Measurements from ENCODE around the gene DAAM1. TPM values are rescaled to one million over a fixed set of nuclear protein-coding genes. Genes with fewer than 3 reads are reported as not detected.
A peak's percentile ranks its signal among the peaks of the same experiment; 100 is the strongest.

Gene DAAM1
- total RNA-seq, 1 donor, result 22.0 TPM

DNA sequence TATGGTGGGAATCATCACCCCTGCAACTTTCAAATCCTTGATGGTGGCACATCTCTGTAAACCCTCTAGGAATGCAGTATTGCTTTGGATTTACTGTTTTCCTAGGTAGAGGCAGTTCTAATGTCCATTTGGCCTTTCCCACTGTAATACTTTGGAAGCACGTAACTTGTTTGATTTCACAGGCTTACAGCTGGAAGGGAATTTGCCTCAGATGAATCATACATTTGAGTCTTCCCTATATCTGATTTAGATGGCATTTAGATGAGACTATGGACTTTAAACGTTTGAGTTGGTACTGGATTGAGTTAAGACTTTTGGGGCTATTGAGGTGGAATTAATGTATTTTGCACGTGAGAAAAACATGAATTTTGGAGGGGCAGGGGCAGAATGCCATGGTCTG lies 35.9 kb downstream of the DAAM1 start:
- H3K4me3 ChIP-seq (ENCODE audit: low read depth, low read length), result no peak overlapping the region
- no peak for DNase-seq (ENCODE audit: low read depth)
- TF ChIP-seq, protein P1, sequence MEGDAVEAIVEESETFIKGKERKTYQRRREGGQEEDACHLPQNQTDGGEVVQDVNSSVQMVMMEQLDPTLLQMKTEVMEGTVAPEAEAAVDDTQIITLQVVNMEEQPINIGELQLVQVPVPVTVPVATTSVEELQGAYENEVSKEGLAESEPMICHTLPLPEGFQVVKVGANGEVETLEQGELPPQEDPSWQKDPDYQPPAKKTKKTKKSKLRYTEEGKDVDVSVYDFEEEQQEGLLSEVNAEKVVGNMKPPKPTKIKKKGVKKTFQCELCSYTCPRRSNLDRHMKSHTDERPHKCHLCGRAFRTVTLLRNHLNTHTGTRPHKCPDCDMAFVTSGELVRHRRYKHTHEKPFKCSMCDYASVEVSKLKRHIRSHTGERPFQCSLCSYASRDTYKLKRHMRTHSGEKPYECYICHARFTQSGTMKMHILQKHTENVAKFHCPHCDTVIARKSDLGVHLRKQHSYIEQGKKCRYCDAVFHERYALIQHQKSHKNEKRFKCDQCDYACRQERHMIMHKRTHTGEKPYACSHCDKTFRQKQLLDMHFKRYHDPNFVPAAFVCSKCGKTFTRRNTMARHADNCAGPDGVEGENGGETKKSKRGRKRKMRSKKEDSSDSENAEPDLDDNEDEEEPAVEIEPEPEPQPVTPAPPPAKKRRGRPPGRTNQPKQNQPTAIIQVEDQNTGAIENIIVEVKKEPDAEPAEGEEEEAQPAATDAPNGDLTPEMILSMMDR (IDR thresholded peaks at IDR 0.05; ENCODE audit: insufficient read depth, low read depth, low read length), result no peak

- DNase-seq (ENCODE audit: low read depth), result no peak
- H3K4me3 ChIP-seq (ENCODE audit: low read depth, low read length), result no peak overlapping the region
- TF ChIP-seq, protein P1 (IDR thresholded peaks at IDR 0.05; ENCODE audit: insufficient read depth, low read depth, low read length), result no peak
Observed at GRCh38 chr14:59225281-59225680, 36.8 kb downstream of the DAAM1 start.

DNA sequence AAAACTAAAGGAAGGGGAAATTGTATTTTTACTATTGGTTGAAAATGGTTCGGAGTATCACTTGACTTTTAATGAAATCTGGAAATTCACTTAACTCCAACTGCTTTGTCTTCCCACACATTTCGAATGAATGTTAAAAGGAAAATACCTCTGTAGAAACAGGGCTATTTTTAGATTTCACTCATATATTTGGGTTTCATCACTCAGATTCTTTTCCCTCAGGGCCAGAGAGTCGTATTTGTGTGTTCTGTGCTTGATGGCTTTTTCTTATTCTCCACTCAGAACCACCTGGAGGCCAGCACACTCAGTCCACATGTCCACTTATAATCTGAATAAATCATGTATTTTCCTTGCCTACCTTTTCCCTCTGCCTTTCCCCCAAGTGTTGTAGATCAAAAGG lies 40.0 kb downstream of the DAAM1 start:
- no peak overlapping the region for H3K4me3 ChIP-seq (ENCODE audit: low read depth, low read length)
- TF ChIP-seq, protein P1 (IDR thresholded peaks at IDR 0.05; ENCODE audit: insufficient read depth, low read depth, low read length), result no peak
- DNase-seq (ENCODE audit: low read depth), result peak; percentile 34

DNA sequence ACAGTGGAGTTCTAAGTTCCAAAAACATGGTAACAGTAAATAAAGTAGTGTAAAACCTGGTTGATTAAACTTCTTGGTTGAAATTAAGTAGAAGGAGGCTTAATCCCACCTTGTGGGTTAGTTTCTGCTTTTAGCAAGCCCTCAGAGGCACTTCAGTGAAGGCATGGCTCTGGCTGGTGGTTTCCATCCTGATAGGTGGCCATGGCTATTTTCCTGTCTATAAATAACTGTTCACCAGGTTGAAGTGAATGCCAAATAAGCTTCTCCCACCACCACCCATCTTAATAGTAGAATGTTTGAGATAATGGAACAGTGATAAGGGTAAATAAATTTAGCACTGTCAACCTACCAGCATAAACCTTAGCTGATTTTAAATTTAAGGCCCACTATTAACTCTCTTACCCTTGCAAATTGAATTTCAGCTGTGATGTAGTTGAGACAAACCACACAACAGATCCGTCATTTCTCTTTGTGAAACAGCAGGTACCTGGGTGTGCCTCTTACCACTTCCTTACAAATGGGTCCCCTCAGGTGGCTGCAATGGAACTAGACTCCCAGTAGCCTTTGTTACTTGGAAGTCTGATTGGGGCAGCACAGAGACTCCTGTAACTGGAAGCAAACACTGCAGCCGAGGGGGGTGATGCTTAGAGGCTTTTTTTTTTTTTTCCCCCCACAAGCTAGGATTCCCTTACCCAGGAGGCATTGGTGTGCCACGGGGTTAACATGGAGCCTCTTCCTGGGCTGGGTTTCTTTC lies 41.4 kb downstream of the DAAM1 start:
- no peak overlapping the region for H3K4me3 ChIP-seq (ENCODE audit: low read depth, low read length)
- DNase-seq (ENCODE audit: low read depth), result no peak
- TF ChIP-seq, protein P1 (IDR thresholded peaks at IDR 0.05; ENCODE audit: insufficient read depth, low read depth, low read length), result no peak

DNA sequence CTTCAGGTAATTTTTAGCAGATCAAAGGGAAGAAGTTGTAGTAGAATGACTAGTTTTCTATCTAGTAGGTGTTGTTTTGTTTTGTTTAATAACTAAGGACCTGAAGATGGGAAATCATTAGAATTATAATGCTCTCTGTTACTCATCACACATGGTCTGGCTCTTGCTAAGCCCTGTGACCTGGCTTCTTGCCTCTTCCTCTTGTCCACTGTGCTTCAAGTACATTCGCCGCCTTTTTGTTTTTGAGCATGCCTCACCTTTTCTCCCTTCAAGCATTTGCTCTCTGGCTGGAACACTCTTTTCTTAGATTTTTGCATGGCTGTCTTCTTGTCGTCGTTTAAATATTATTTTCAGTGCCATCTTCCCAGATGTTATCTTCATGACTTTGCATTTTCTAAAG lies 47.7 kb downstream of the DAAM1 start:
- TF ChIP-seq, protein P1 (IDR thresholded peaks at IDR 0.05; ENCODE audit: insufficient read depth, low read depth, low read length), result no peak
- no peak overlapping the region for H3K4me3 ChIP-seq (ENCODE audit: low read depth, low read length)
- DNase-seq (ENCODE audit: low read depth), result no peak

DNA sequence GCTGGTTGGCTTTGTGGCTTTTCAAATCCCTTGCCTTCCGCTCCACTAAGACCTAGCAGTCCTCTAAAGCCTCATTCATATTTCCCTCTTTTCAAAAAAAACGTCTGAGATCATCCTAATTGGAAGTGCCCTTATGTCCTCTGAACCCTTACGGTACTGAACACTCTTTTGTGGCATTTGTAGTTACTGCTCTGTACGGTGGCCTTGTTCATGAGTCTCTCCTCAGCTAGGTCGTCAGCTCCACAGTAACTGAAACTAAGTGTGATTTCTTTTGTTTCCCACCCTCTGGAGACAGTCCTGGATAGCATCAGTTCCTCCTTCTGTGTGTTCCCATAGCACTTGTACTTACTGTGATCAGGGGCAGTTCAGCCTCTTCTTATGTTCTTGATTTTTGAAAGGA lies 49.7 kb downstream of the DAAM1 start:
- DNase-seq (ENCODE audit: low read depth), result no peak

More for the DNA sequence above, 49.7 kb downstream of the DAAM1 start:
- TF ChIP-seq, protein P1 (IDR thresholded peaks at IDR 0.05; ENCODE audit: insufficient read depth, low read depth, low read length), result no peak
- H3K4me3 ChIP-seq (ENCODE audit: low read depth, low read length), result no peak overlapping the region
